ENCODE measurements around the gene LRMDA. TPM values are rescaled to one million over a fixed set of nuclear protein-coding genes. Genes with fewer than 3 reads are reported as not detected.
A peak's percentile ranks its signal among the peaks of the same experiment; 100 is the strongest.

LRMDA gene
- polyA plus RNA-seq, 3 donors: 39.8 to 59.6 (median 56.4) TPM

DNA sequence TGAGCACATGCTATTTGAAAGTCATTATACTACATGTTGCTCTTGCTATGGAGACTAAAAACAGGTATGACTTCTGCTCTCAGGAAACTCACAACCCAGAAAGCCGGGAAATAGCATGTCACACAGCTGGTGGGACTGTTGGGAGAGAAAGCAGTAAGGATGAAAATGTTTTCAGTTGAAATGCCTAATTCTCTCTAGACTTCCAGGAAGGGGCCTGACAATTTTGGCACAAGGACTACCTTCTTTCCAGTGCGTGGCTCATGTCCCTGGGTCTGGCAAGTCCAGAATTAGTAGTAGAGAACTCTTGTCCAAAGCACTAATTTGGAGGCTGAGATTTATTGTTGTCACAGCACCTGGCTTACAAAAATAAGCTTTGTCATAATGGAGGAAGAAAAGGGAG is 567.6 kb downstream of the LRMDA start:
- no peaks in the 10 kb centered on the region for H3K9me3 Mint-ChIP-seq
- Histone ChIP-seq H3K4me2 (replicated peaks; ENCODE audit: extremely low read depth, low read length, poor library complexity, severe bottlenecking) (no peak overlapping the region), H3K9ac (ENCODE audit: insufficient read depth, low read length, poor library complexity, severe bottlenecking) (no peak overlapping the region)

GRCh38 chr10:75999515-76000209 is 568.2 kb downstream of the LRMDA start:
- H3K4me3 ChIP-seq (replicated peaks in 1 of 3; ENCODE audit: low read depth in 2 of 3, low read length in 3 of 3): no peak overlapping the region
- H3K4me1 ChIP-seq (ENCODE audit: control insufficient read depth in 1 of 2, insufficient read depth in 2 of 2, low read length in 2 of 2): no peaks in the 10 kb centered on the region
- H3K27ac ChIP-seq (ENCODE audit: low read depth in 1 of 2, low read length in 2 of 2): no peak overlapping the region
- no peak overlapping the region for H3K27ac Mint-ChIP-seq
- peaks cover 4% of the 10 kb centered on the region for H4K20me1 ChIP-seq (ENCODE audit: insufficient read depth, low read length)
- no peak overlapping the region for H3K4me2 ChIP-seq (replicated peaks; ENCODE audit: extremely low read depth, low read length, poor library complexity, severe bottlenecking)
- no peaks in the 10 kb centered on the region for H3K27me3 ChIP-seq (ENCODE audit: control insufficient read depth in 2 of 2, insufficient read depth in 2 of 2, low read length in 2 of 2)
- no peaks in the 10 kb centered on the region for H3K79me2 ChIP-seq (ENCODE audit: insufficient read depth, low read length)
- no peaks in the 10 kb centered on the region for H3K4me1 Mint-ChIP-seq
- H3K36me3 Mint-ChIP-seq: peaks cover 2 to 4% of the 10 kb centered on the region in 2 donors
- no peaks in the 10 kb centered on the region for H3K9me3 ChIP-seq (replicated peaks in 1 of 2; ENCODE audit: control insufficient read depth in 1 of 2, insufficient read depth in 1 of 2, low read length in 2 of 2)
- H3K36me3 ChIP-seq (replicated peaks in 1 of 2; ENCODE audit: control insufficient read depth in 1 of 2, insufficient read depth in 2 of 2, low read length in 2 of 2): peaks cover 0 to 8% of the 10 kb centered on the region in 2 donors
- H3K27me3 Mint-ChIP-seq (ENCODE audit: low read depth in 3 of 3): no peaks in the 10 kb centered on the region
- no peak overlapping the region for H3K4me3 Mint-ChIP-seq
- intact Hi-C loops (cut with micrococcal nuclease): no loop called here
- DNase-seq: no peak
- no peak overlapping the region for H2AFZ ChIP-seq (ENCODE audit: insufficient read depth, low read depth, low read length, poor library complexity, severe bottlenecking)
- WGBS (ENCODE audit: insufficient coverage): 100% methylated on average over 2 of the region's 7 CpGs
- no peaks in the 10 kb centered on the region for H3K9me3 Mint-ChIP-seq
- no peak for TF ChIP-seq CTCF (IDR thresholded peaks at IDR 0.05)
- H3K9ac ChIP-seq (ENCODE audit: insufficient read depth, low read length, poor library complexity, severe bottlenecking): no peak overlapping the region

More for the DNA sequence above, 567.6 kb downstream of the LRMDA start:
- Histone ChIP-seq H3K36me3 (replicated peaks in 1 of 2; ENCODE audit: control insufficient read depth in 1 of 2, insufficient read depth in 2 of 2, low read length in 2 of 2) (peaks cover 0 to 8% of the 10 kb centered on the region in 2 donors), H3K27me3 (ENCODE audit: control insufficient read depth in 2 of 2, insufficient read depth in 2 of 2, low read length in 2 of 2) (no peaks in the 10 kb centered on the region), H3K4me3 (replicated peaks in 1 of 3; ENCODE audit: low read depth in 2 of 3, low read length in 3 of 3) (no peak overlapping the region), H4K20me1 (ENCODE audit: insufficient read depth, low read length) (peaks cover 4% of the 10 kb centered on the region), H2AFZ (ENCODE audit: insufficient read depth, low read depth, low read length, poor library complexity, severe bottlenecking) (no peak overlapping the region), H3K27ac (ENCODE audit: low read depth in 1 of 2, low read length in 2 of 2) (no peak overlapping the region), H3K9me3 (replicated peaks in 1 of 2; ENCODE audit: control insufficient read depth in 1 of 2, insufficient read depth in 1 of 2, low read length in 2 of 2) (no peaks in the 10 kb centered on the region), H3K4me1 (ENCODE audit: control insufficient read depth in 1 of 2, insufficient read depth in 2 of 2, low read length in 2 of 2) (no peaks in the 10 kb centered on the region), H3K79me2 (ENCODE audit: insufficient read depth, low read length) (no peaks in the 10 kb centered on the region)
- no peak for DNase-seq
- H3K27ac Mint-ChIP-seq: peak overlapping the region in 1 of 7 donors; percentile 16
- no peaks in the 10 kb centered on the region for H3K27me3 Mint-ChIP-seq (ENCODE audit: low read depth in 3 of 3)
- intact Hi-C loops (cut with micrococcal nuclease): no loop called here
- 78% methylated on average over 1 of the region's 2 CpGs for WGBS (ENCODE audit: insufficient coverage)
- H3K36me3 Mint-ChIP-seq: peaks cover 2 to 4% of the 10 kb centered on the region in 2 donors
- no peak overlapping the region for H3K4me3 Mint-ChIP-seq
- no peaks in the 10 kb centered on the region for H3K4me1 Mint-ChIP-seq
- no peak for TF ChIP-seq CTCF (IDR thresholded peaks at IDR 0.05)

Measured in CD14-positive monocyte (primary cell).